Heart left ventricle (tissue), 16 donors: ENCODE measurements around the gene STX10. TPM values are rescaled to one million over a fixed set of nuclear protein-coding genes. Genes with fewer than 3 reads are reported as not detected.
A peak's percentile ranks its signal among the peaks of the same experiment; 100 is the strongest.
"Not testable (repeated sequence)": the region's sequence is repeated elsewhere in the genome, so short reads cannot be mapped to it uniquely, and the experiment has no call there.

Experiments used
- ATAC-seq, 4 donors: fragments of 200-7000 bp; cut with Tn5 transposase; one replicate each; pipeline ENCODE4 v1.9.1; 2020 to 2022; ENCODE audit warnings: moderate library complexity in 4 of 4, mild to moderate bottlenecking in 3 of 4, moderate number of reproducible peaks in 1 of 4
- DNase-seq, 5 donors: peaks; one replicate each; pipeline ENCODE4 v3.0.0-alpha.2; 2020
- H3K27ac ChIP-seq, 12 donors: fragments of 200-600 bp; sonication (generic) in 4 of 12; one replicate each; pipeline versions ENCODE4 v1.5.0 to v1.8.0; 2016 to 2022; ENCODE audit warnings: mild to moderate bottlenecking in 2 of 12
- H3K27me3 ChIP-seq, 9 donors: fragments of 200-600 bp; sonication (generic) in 2 of 9; one replicate each; pipeline versions ENCODE4 v1.5.1 to v1.8.0; 2016 to 2022; ENCODE audit warnings: mild to moderate bottlenecking in 3 of 9
- H3K36me3 ChIP-seq, 9 donors: fragments of 200-600 bp; sonication (generic) in 2 of 9; one replicate each; pipeline versions ENCODE4 v1.5.0 to v1.8.0; 2018 to 2022; ENCODE audit warnings: mild to moderate bottlenecking in 2 of 9
- H3K4me1 ChIP-seq, 12 donors: fragments of 200-600 bp; sonication (generic) in 4 of 12; one replicate each; pipeline versions ENCODE4 v1.5.0 to v1.8.0; 2016 to 2022; ENCODE audit warnings: mild to moderate bottlenecking in 3 of 12
- H3K4me3 ChIP-seq, 12 donors: fragments of 200-600 bp; sonication (generic) in 4 of 12; one replicate each; pipeline versions ENCODE4 v1.5.0 to v1.8.0; 2017 to 2022; ENCODE audit warnings: mild to moderate bottlenecking in 9 of 12, moderate library complexity in 4 of 12
- H3K9me3 ChIP-seq, 12 donors: fragments of 200-600 bp; sonication (generic) in 4 of 12; one replicate each; pipeline versions ENCODE4 v1.5.0 to v1.8.0; 2016 to 2022; ENCODE audit warnings: mild to moderate bottlenecking in 1 of 12
- CTCF ChIP-seq, 12 donors: fragments of 200-600 bp; sonication (generic) in 4 of 12; IDR thresholded peaks; one replicate each; pipeline versions ENCODE4 v1.5.0 to v1.8.0; 2018 to 2022; ENCODE audit warnings: antibody characterized with exemption in 12 of 12, mild to moderate bottlenecking in 5 of 12
- POLR2A ChIP-seq, 2 donors: fragments of 450-650 bp; IDR thresholded peaks; one replicate each; pipeline ENCODE4 v1.6.1; 2017; ENCODE audit warnings: antibody characterized with exemption in 2 of 2, mild to moderate bottlenecking in 2 of 2, moderate library complexity in 2 of 2
- WGBS, 4 donors: extraction: QIAGEN DNeasy Blood & Tissue Kit in 2 of 4; methylation state at CpG; one replicate each; pipeline versions ENCODE4 v1.1.5 to v1.1.7; 2013 to 2018; 5-methylcytosine and 5-hydroxymethylcytosine counted together
- intact Hi-C, 10 donors: fragments of 100-400 bp; cut with DNase I; formaldehyde crosslinking; loops; one replicate each; pipeline versions ENCODE4 v1.11.1 to v1.14.2; 2022
- polyA plus RNA-seq, 2 donors: library from polyadenylated mRNA; stranded (reverse); fragments of 200-250 nt; gene quantifications; one replicate each; pipeline ENCODE4 v1.2.3, GENCODE V29; 2013
- total RNA-seq, 9 donors: library from RNA; depleted of rRNA in 2 of 9; stranded (reverse); fragments of >200 nt in 2 of 9; fragmentation: NEBNext Ultra II Directional in 3 of 9; extraction: Animal tissue kit (Norgen Biotek cat#: 25700) in 3 of 9; gene quantifications; one replicate each; pipeline versions ENCODE4 v1.1.0 to v1.2.4, GENCODE V29; 2016 to 2023
- donor health status: ischemic (EF 13 %, LVEDD 7.1; RV severe dilation, severe dysfunction).
- donor health status: healthy with polysubstance abuse.
- donor health status: DM: no; HTN: yes; CAD: no.
- donor health status: DM: no; HTN: no; CAD: no.
- donor health status: ischemic (EF 25% LVEDD 6.9; RV normal size, moderate dysfunction).
- donor health status: ischemic (EF 25% LVEDD 5.7; RV mildly dilated, moderate dysfunction).
- donor health status: healthy.
- donor health status: DM: yes; HTN: yes; CAD: no.
- donor health status: ischemic (EF 35%, LVEDD 5.7; RV mildly dilated, moderate dysfunction).
- donor health status: nonischemic (EF 11% LVEDD 7.7; RV severe dilation, severe dysfunction).
- donor health status: DM: yes; HTN: yes; CAD: no.
- donor health status: PGD.
- donor health status: ischemic (EF 29% LVEDD 5.4; RV normal size, mild dysfunction).
- donor health status: nonischemic (EF 23%, LVEDD 6.1; RV moderate dilation, normal function).

STX10 gene
- total and polyA plus RNA-seq, 11 donors: 24.0 to 64.7 (median 37.2) TPM

- peak; percentile 79 to 96 (median 91) for ATAC-seq
- Histone ChIP-seq H3K27ac (peak overlapping the region in 11 of 12 donors; percentile 6 to 77 (median 52)), H3K4me3 (no peak overlapping the region), H3K9me3 (no peaks in the 10 kb centered on the region), H3K36me3 (no peaks in the 10 kb centered on the region), H3K27me3 (no peaks in the 10 kb centered on the region), H3K4me1 (peaks cover 0 to 17% (median 12%) of the 10 kb centered on the region in 12 donors)
- TF ChIP-seq POLR2A (IDR thresholded peaks at IDR 0.05): no peak
- no peak for TF ChIP-seq CTCF (IDR thresholded peaks at IDR 0.05)
- peak; percentile 80 to 91 (median 83) for DNase-seq
- 6 to 17% (median 11%) methylated on average over 11 to 16 of the region's 16 CpGs for WGBS, 4 donors
- intact Hi-C loops: no loop called here
Measured at GRCh38 chr19:13181747-13182388, 31.7 kb upstream of the STX10 start.

- intact Hi-C loops, H3K36me3 ChIP-seq, H3K9me3 ChIP-seq, ATAC-seq, H3K4me3 ChIP-seq, H3K27ac ChIP-seq, DNase-seq, H3K27me3 ChIP-seq: not testable (repeated sequence)
- 94 to 96% (median 95%) methylated on average over 10 of the region's 10 CpGs for WGBS, 4 donors
- peaks cover 0 to 19% (median 12%) of the 10 kb centered on the region in 12 donors for H3K4me1 ChIP-seq
Measured at GRCh38 chr19:13178291-13178690, 28.1 kb upstream of the STX10 start.

- 92 to 97% (median 93%) methylated on average over 5 of the region's 5 CpGs for WGBS, 4 donors
- H3K27ac ChIP-seq, H3K36me3 ChIP-seq, DNase-seq, H3K27me3 ChIP-seq, H3K4me3 ChIP-seq, ATAC-seq, intact Hi-C loops, H3K9me3 ChIP-seq: not testable (repeated sequence)
- peaks cover under 1 to 26% (median 19%) of the 10 kb centered on the region in 12 donors for H3K4me1 ChIP-seq
Measured at GRCh38 chr19:13177584-13177983, 27.4 kb upstream of the STX10 start.

- H3K4me3 ChIP-seq: no peak overlapping the region
- no peaks in the 10 kb centered on the region for H3K27me3 ChIP-seq
- DNase-seq (no peak), ATAC-seq (no peak)
- no peaks in the 10 kb centered on the region for H3K9me3 ChIP-seq
- H3K27ac ChIP-seq: no peak overlapping the region
- intact Hi-C loops: no loop called here
- WGBS, 4 donors: 92 to 94% (median 93%) methylated on average over 8 of the region's 8 CpGs
- H3K36me3 ChIP-seq: no peaks in the 10 kb centered on the region
- TF ChIP-seq CTCF (IDR thresholded peaks at IDR 0.05) (no peak), POLR2A (IDR thresholded peaks at IDR 0.05) (no peak)
- peaks cover 7 to 25% (median 17%) of the 10 kb centered on the region in 12 donors for H3K4me1 ChIP-seq
Measured at GRCh38 chr19:13176345-13176744, 26.2 kb upstream of the STX10 start.

- DNase-seq (no peak), ATAC-seq (peak in 1 of 4 donors; percentile 5)
- Histone ChIP-seq H3K27ac (peak overlapping the region in 10 of 12 donors; percentile 42 to 88 (median 58)), H3K36me3 (no peaks in the 10 kb centered on the region), H3K9me3 (no peaks in the 10 kb centered on the region), H3K27me3 (no peaks in the 10 kb centered on the region), H3K4me3 (no peak overlapping the region), H3K4me1 (peaks cover 7 to 44% (median 14%) of the 10 kb centered on the region in 12 donors)
- WGBS, 4 donors: 77 to 83% (median 79%) methylated on average over 12 of the region's 12 CpGs
- intact Hi-C loops: no loop called here
- no peak for TF ChIP-seq POLR2A (IDR thresholded peaks at IDR 0.05)
- TF ChIP-seq CTCF (IDR thresholded peaks at IDR 0.05): no peak
Measured at GRCh38 chr19:13173139-13173737, 23.1 kb upstream of the STX10 start.
